Measurements from ENCODE around the gene ZNF577. TPM values are rescaled to one million over a fixed set of nuclear protein-coding genes. Genes with fewer than 3 reads are reported as not detected.

ZNF577 gene
- total and polyA plus RNA-seq, 2 donors (not counting 3 experiments of a cell fraction or from before 2014, with no cell fraction given): 4.0 to 4.7 TPM

DNA sequence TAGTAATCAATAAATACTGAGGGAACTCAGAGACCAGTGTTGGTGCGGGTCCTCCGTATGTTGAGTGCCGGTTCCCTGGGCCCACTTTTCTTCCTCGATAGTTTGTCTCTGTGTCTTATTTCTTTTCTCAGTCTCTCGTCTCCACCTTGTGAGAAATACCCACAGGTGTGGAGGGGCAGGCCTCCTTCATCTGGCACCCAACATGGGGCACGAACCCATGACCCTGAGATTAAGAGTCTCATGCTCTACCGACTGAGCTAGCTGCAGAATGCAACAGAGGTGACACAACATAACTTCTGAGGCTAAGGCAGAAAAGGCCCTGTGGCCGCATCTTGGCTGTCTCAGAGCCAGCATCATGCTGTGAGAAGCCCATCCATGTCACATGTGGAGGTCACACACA, 34.2 kb upstream of the ZNF577 start:
- dilution Hi-C loops (cut with MboI; ENCODE audit: extremely low pct_ligation_motif_present, low sequenced_read_pairs) (no loop called here), intact Hi-C loops (cut with micrococcal nuclease) (loop anchor here (10.0 kb wide), 1 partner anchor 213 kb away; the partner anchor contains the start of gene ZNF616)
- no peak for DNase-seq (ENCODE audit: low read depth, low spot score)
- peaks cover 5% of the 10 kb centered on the region for H3K4me1 ChIP-seq (ENCODE audit: control insufficient read depth, extremely low read depth, insufficient read depth, low read length)
- FAIRE-seq: no peak
- H3K9ac ChIP-seq (replicated peaks; ENCODE audit: extremely low read depth, insufficient read depth, low read length): no peak overlapping the region
- BruUV-seq (replicated peaks): no TSS peak
- H3K4me3 ChIP-seq (replicated peaks in 1 of 3; ENCODE audit: insufficient read depth in 1 of 3, low read depth in 1 of 3, low read length in 3 of 3): no peak overlapping the region
- peaks cover 10% of the 10 kb centered on the region for H3K9me3 ChIP-seq (replicated peaks; ENCODE audit: control insufficient read depth, insufficient read depth, low read length)
- no peak overlapping the region for H2AFZ ChIP-seq (ENCODE audit: low read depth, low read length)
- ChIA-PET CTCF (no interaction called here), POLR2A (no interaction called here)
- H3K4me2 ChIP-seq (ENCODE audit: insufficient read depth, low read length): no peak overlapping the region
- H3K36me3 ChIP-seq (ENCODE audit: control insufficient read depth in 2 of 2, extremely low read depth in 1 of 2, insufficient read depth in 2 of 2, low read length in 2 of 2): no peaks in the 10 kb centered on the region
- no peaks in the 10 kb centered on the region for H3K9me1 ChIP-seq (replicated peaks; ENCODE audit: control insufficient read depth, extremely low read depth, insufficient read depth, low read length)
- no peak overlapping the region for H3K27ac ChIP-seq (ENCODE audit: insufficient read depth, low read depth, low read length)
- H3K27me3 ChIP-seq (ENCODE audit: control insufficient read depth in 2 of 2, insufficient read depth in 2 of 2, low read length in 2 of 2): no peaks in the 10 kb centered on the region
- H3K79me2 ChIP-seq (ENCODE audit: control insufficient read depth, insufficient read depth, low read length): no peaks in the 10 kb centered on the region
- TF ChIP-seq FOS (IDR thresholded peaks at IDR 0.05; ENCODE audit: borderline replicate concordance, insufficient read depth, low read length): no peak
- TF ChIP-seq MAX (IDR thresholded peaks at IDR 0.05; ENCODE audit: insufficient read depth, insufficient read length): no peak
- TF ChIP-seq MYC (IDR thresholded peaks at IDR 0.05; ENCODE audit: low read depth, low read length): no peak
- no peak for TF ChIP-seq GATA2 (IDR thresholded peaks at IDR 0.05; ENCODE audit: insufficient read depth, insufficient read length, low read depth, low read length)
- TF ChIP-seq JUN (IDR thresholded peaks at IDR 0.05; ENCODE audit: borderline replicate concordance, insufficient read depth, insufficient read length, low read depth): no peak
- TF ChIP-seq, protein P1, sequence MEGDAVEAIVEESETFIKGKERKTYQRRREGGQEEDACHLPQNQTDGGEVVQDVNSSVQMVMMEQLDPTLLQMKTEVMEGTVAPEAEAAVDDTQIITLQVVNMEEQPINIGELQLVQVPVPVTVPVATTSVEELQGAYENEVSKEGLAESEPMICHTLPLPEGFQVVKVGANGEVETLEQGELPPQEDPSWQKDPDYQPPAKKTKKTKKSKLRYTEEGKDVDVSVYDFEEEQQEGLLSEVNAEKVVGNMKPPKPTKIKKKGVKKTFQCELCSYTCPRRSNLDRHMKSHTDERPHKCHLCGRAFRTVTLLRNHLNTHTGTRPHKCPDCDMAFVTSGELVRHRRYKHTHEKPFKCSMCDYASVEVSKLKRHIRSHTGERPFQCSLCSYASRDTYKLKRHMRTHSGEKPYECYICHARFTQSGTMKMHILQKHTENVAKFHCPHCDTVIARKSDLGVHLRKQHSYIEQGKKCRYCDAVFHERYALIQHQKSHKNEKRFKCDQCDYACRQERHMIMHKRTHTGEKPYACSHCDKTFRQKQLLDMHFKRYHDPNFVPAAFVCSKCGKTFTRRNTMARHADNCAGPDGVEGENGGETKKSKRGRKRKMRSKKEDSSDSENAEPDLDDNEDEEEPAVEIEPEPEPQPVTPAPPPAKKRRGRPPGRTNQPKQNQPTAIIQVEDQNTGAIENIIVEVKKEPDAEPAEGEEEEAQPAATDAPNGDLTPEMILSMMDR (IDR thresholded peaks at IDR 0.05; ENCODE audit: extremely low read depth in 1 of 2, insufficient read depth in 1 of 2, low read depth in 1 of 2, low read length in 2 of 2): no peak
- H4K20me1 ChIP-seq (replicated peaks; ENCODE audit: control insufficient read depth, extremely low read depth, insufficient read depth, low read length): no peaks in the 10 kb centered on the region

All from endothelial cell of umbilical vein (primary cell).